Spinal cord (tissue), 10 donors: ENCODE results near the gene USP11. TPM values are rescaled to one million over a fixed set of nuclear protein-coding genes. Genes with fewer than 3 reads are reported as not detected.
A peak's percentile ranks its signal among the peaks of the same experiment; 100 is the strongest.

Experiments
- DNase-seq, 6 donors: peaks; one replicate each; pipeline versions ENCODE4 v3.0.0 to v3.0.0-alpha.2; 2013 to 2015; ENCODE audit warnings: low spot score in 6 of 6, low read depth in 4 of 6
- H3K27ac ChIP-seq: one replicate; pipeline ENCODE4 v1.5.1; 2013; ENCODE audit warnings: low read depth, low read length, control low read depth
- H3K27me3 ChIP-seq: one replicate; pipeline ENCODE4 v1.6.1; 2013; ENCODE audit warnings: low read length; ENCODE audit not compliant: control insufficient read depth, insufficient read depth
- H3K36me3 ChIP-seq: one replicate; pipeline ENCODE4 v1.6.1; 2013; ENCODE audit warnings: low read length; ENCODE audit not compliant: control insufficient read depth, insufficient read depth
- H3K4me1 ChIP-seq: one replicate; pipeline ENCODE4 v1.6.1; 2013; ENCODE audit warnings: low read length; ENCODE audit not compliant: control insufficient read depth, insufficient read depth
- H3K4me3 ChIP-seq: one replicate; pipeline ENCODE4 v1.5.1; 2013; ENCODE audit warnings: low read depth, low read length, control low read depth
- H3K9me3 ChIP-seq: one replicate; pipeline ENCODE4 v1.6.1; 2013; ENCODE audit warnings: low read length; ENCODE audit not compliant: control insufficient read depth, insufficient read depth
- WGBS: methylation state at CpG from one replicate; pipeline ENCODE4 v1.1.5; 2013; ENCODE audit warnings: missing lambda C conversion rate; ENCODE audit not compliant: insufficient coverage; 5-methylcytosine and 5-hydroxymethylcytosine counted together
- polyA plus RNA-seq, 2 donors: library from polyadenylated mRNA; unstranded; fragments of 120-200 nt; gene quantifications; one replicate each; pipeline ENCODE4 v1.2.1, GENCODE V29; 2013; ENCODE audit not compliant: insufficient read length in 2 of 2
- small RNA-seq: library from RNA; depleted of rRNA; stranded (forward); fragments of <200 nt; gene quantifications from one replicate; pipeline ENCODE3, GENCODE V24; 2014; ENCODE audit warnings: low replicate concordance
- total RNA-seq, 2 donors: library from RNA; depleted of rRNA in 1 of 2; stranded (reverse); fragments of 120-200 nt in 1 of 2; fragments of >200 nt in 1 of 2; gene quantifications; one replicate each; pipeline versions ENCODE4 v1.2.3 to v1.2.4, GENCODE V29; 2013 to 2014
- donor health status: healthy.

Gene USP11
- total and polyA plus RNA-seq, 4 donors = 75.4 to 251 (median 201) TPM

- peak in 2 of 6 donors; percentile 68 to 87 for DNase-seq
- H3K27me3 ChIP-seq = peaks cover 6% of the 10 kb centered on the region
- no peaks in the 10 kb centered on the region for H3K9me3 ChIP-seq
- no peaks in the 10 kb centered on the region for H3K4me1 ChIP-seq
- H3K4me3 ChIP-seq = no peak overlapping the region
- H3K27ac ChIP-seq = no peak overlapping the region
- H3K36me3 ChIP-seq = no peaks in the 10 kb centered on the region
- 73% methylated on average over 3 of the region's 5 CpGs for WGBS
Observed at GRCh38 chrX:47296766-47297365, 64.1 kb downstream of the USP11 start.

- no peak for DNase-seq
- no peak overlapping the region for H3K4me3 ChIP-seq
- WGBS = 80% methylated on average over 4 of the region's 5 CpGs
- no peaks in the 10 kb centered on the region for H3K4me1 ChIP-seq
- H3K27ac ChIP-seq = no peak overlapping the region
- no peaks in the 10 kb centered on the region for H3K9me3 ChIP-seq
- H3K27me3 ChIP-seq = peaks cover 2% of the 10 kb centered on the region
- H3K36me3 ChIP-seq = no peaks in the 10 kb centered on the region
Observed at GRCh38 chrX:47297874-47298273, 65.1 kb downstream of the USP11 start.

Small RNA genes within 50 kb of the gene (small RNA-seq; reads per million reads assigned to genes)
- gene RN7SL785P = not detected

Other genes starting within 250 kb of the USP11 start
- gene RGN, start 154.6 kb upstream of the USP11 start, total RNA-seq = 10 to 100 TPM; 10.2 to 15.3 TPM
- gene RGN, start 154.6 kb upstream of the USP11 start, polyA plus RNA-seq = 10 to 100 TPM; 14.8 to 20.1 TPM
- gene NDUFB11, start 88.3 kb upstream of the USP11 start, total RNA-seq = 100 to 1,000 TPM in 1 of 2 donors, 10 to 100 TPM in 1; 60.7 to 109 TPM
- gene NDUFB11, start 88.3 kb upstream of the USP11 start, polyA plus RNA-seq = 100 to 1,000 TPM; 131 to 139 TPM
- gene RBM10, start 87.8 kb upstream of the USP11 start, total RNA-seq = 10 to 100 TPM; 24.3 to 42.6 TPM
- 10 to 100 TPM; 56.4 to 63.7 TPM for gene RBM10, start 87.8 kb upstream of the USP11 start, polyA plus RNA-seq
- gene UBA1, start 39.2 kb upstream of the USP11 start, total RNA-seq = 100 to 1,000 TPM; 115 to 156 TPM
- gene UBA1, start 39.2 kb upstream of the USP11 start, polyA plus RNA-seq = 100 to 1,000 TPM; 283 to 319 TPM
- gene CDK16, start 14.3 kb upstream of the USP11 start, total RNA-seq = 10 to 100 TPM; 76.6 to 82.4 TPM
- gene CDK16, start 14.3 kb upstream of the USP11 start, polyA plus RNA-seq = 100 to 1,000 TPM; 195 to 216 TPM
- 1 to 10 TPM; 1.5 to 4.6 TPM for gene ZNF157, start 137.6 kb downstream of the USP11 start, total RNA-seq
- 1 to 10 TPM; 2.6 to 3.1 TPM for gene ZNF157, start 137.6 kb downstream of the USP11 start, polyA plus RNA-seq